RWPE2 (cell line): ENCODE results near the gene SMARCA4.

Experiments used
- ATAC-seq: fragments of 200-7000 bp; cut with Tn5 transposase; 3 replicates; pipeline ENCODE4 v1.9.1; 2021; ENCODE audit warnings: low read depth
- DNase-seq: peaks from one replicate; pipeline ENCODE4 v3.0.0-alpha.2; 2020; ENCODE audit warnings: low spot score
- H3K27ac ChIP-seq: fragments of 450-650 bp; 2 replicates; pipeline ENCODE4 v1.5.1; 2017; ENCODE audit warnings: mild to moderate bottlenecking; ENCODE audit not compliant: poor library complexity, severe bottlenecking
- H3K27me3 ChIP-seq: fragments of 250-450 bp; sonication (Bioruptor Pico); 2 replicates; pipeline ENCODE4 v1.5.1; 2021; ENCODE audit warnings: mild to moderate bottlenecking, moderate library complexity; ENCODE audit not compliant: insufficient read depth, poor library complexity, severe bottlenecking
- H3K36me3 ChIP-seq: fragments of 250-450 bp; sonication (Bioruptor Pico); 2 replicates; pipeline ENCODE4 v1.5.1; 2020; ENCODE audit warnings: low read depth, mild to moderate bottlenecking, moderate library complexity
- H3K4me1 ChIP-seq: fragments of 250-450 bp; sonication (Bioruptor Pico); 2 replicates; pipeline ENCODE4 v1.5.1; 2021; ENCODE audit warnings: mild to moderate bottlenecking, moderate library complexity; ENCODE audit not compliant: insufficient read depth, poor library complexity, severe bottlenecking
- H3K4me3 ChIP-seq: fragments of 250-450 bp; sonication (Bioruptor Pico); 2 replicates; pipeline ENCODE4 v1.5.1; 2021; ENCODE audit warnings: mild to moderate bottlenecking, moderate library complexity; ENCODE audit not compliant: severe bottlenecking
- H3K9me3 ChIP-seq: fragments of 250-450 bp; sonication (Bioruptor Pico); 2 replicates; pipeline ENCODE4 v1.5.1; 2021; ENCODE audit warnings: mild to moderate bottlenecking, moderate library complexity; ENCODE audit not compliant: severe bottlenecking
- TF ChIP-seq, protein P1 (sequence below): fragments of 450-650 bp; IDR thresholded peaks from one replicate; pipeline ENCODE4 v1.5.1; 2017; ENCODE audit warnings: mild to moderate bottlenecking, moderate library complexity; ENCODE audit not compliant: poor library complexity, severe bottlenecking

The SMARCA4 gene

DNA sequence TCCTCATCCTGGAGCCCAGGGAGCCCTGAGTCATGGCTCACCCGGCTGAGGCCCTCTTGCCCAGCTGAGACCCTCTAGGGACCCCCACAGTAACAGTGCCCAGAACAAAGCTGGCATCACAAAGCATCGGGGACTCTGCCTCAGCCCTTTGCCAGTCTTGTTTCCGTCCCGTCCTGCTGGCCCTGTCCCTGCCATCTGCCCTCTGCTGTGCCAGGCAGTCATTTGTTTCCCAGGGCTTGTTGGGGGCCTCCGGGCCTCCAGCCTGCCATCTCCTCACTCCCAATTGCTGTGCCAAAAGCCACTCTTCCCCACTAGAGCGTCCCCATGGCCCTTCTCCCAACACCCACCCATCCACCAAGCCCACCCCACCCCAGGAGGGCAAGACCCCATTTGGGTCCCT, 64.2 kb downstream of the SMARCA4 start:
- ATAC-seq, result no peak
- H3K36me3 ChIP-seq, result peaks cover 83% of the 10 kb centered on the region

DNA sequence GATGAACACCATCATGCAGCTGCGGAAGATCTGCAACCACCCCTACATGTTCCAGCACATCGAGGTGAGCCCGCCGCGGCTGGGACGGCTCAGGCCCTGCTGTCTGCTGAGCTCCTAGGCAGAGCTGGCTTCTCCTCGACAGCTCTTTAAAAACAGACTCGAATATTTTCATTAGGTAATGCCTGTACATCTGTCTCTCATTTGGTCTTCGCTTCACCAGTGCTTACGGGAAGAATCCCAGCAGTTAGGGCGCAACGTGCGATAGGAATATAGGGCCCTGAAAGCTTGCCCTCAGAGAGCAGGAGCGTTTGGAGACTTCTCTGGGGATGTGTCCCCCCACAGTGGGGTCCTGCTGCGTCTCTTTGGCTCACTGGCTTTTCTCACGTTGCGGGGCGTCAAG, 64.6 kb downstream of the SMARCA4 start:
- ATAC-seq, result no peak
- H3K4me1 ChIP-seq, result no peaks in the 10 kb centered on the region
- DNase-seq, result no peak
- peaks cover 85% of the 10 kb centered on the region for H3K36me3 ChIP-seq
- TF ChIP-seq, protein P1, sequence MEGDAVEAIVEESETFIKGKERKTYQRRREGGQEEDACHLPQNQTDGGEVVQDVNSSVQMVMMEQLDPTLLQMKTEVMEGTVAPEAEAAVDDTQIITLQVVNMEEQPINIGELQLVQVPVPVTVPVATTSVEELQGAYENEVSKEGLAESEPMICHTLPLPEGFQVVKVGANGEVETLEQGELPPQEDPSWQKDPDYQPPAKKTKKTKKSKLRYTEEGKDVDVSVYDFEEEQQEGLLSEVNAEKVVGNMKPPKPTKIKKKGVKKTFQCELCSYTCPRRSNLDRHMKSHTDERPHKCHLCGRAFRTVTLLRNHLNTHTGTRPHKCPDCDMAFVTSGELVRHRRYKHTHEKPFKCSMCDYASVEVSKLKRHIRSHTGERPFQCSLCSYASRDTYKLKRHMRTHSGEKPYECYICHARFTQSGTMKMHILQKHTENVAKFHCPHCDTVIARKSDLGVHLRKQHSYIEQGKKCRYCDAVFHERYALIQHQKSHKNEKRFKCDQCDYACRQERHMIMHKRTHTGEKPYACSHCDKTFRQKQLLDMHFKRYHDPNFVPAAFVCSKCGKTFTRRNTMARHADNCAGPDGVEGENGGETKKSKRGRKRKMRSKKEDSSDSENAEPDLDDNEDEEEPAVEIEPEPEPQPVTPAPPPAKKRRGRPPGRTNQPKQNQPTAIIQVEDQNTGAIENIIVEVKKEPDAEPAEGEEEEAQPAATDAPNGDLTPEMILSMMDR, result no peak
- H3K9me3 ChIP-seq, result no peaks in the 10 kb centered on the region
- no peak overlapping the region for H3K4me3 ChIP-seq
- no peak overlapping the region for H3K27ac ChIP-seq
- H3K27me3 ChIP-seq, result no peaks in the 10 kb centered on the region

More for the DNA sequence above, 64.2 kb downstream of the SMARCA4 start:
- H3K27ac ChIP-seq, result no peak overlapping the region
- H3K4me3 ChIP-seq, result no peak overlapping the region
- no peaks in the 10 kb centered on the region for H3K4me1 ChIP-seq
- TF ChIP-seq, protein P1, result no peak
- DNase-seq, result no peak
- H3K27me3 ChIP-seq, result no peaks in the 10 kb centered on the region
- no peaks in the 10 kb centered on the region for H3K9me3 ChIP-seq

DNA sequence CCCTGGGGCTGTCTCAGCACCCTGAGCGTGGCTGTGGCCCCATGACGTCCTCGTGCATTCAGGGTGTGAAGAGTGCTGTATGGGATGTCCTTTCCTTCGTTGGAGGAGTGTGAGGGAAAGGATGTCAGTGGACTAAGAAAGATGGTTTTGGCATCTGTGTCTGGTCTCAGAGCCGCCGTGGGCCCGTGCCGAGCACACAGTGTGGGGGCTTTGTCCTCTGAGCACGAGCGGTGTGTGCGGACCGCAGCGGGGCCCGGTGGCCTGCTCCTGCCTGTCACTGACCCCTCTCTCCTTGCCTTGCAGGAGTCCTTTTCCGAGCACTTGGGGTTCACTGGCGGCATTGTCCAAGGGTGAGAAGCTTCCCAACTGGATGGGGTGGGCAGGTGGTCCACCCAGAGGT, 65.2 kb downstream of the SMARCA4 start:
- Histone ChIP-seq H3K36me3 (peaks cover 90% of the 10 kb centered on the region), H3K9me3 (no peaks in the 10 kb centered on the region), H3K4me3 (no peak overlapping the region), H3K27ac (no peak overlapping the region), H3K27me3 (no peaks in the 10 kb centered on the region), H3K4me1 (no peaks in the 10 kb centered on the region)
- no peak for DNase-seq
- TF ChIP-seq, protein P1, result no peak
- ATAC-seq, result no peak; the same call in 2 of the 3 replicates

DNA sequence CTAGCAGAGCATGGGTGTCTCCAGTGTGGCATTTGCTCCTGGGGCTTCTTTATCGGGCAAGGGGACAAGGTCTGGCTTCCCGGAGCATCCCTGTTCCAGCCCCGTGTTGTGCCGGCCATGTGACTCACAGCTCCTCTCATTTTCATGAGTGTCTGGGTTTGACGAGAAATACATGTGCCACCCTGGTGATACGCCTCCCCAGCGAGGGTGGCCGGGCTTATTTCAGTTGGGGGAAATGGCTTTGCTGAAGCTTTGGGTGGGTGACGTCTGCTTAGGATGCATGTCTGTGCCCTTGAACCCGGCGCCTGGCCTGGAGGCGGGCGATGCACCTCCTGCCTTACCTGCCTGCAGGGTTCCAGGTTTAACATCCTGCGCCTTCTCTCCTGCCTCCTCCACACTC, 66.6 kb downstream of the SMARCA4 start:
- H3K4me3 ChIP-seq, result no peak overlapping the region
- H3K27ac ChIP-seq, result no peak overlapping the region
- DNase-seq, result no peak
- TF ChIP-seq, protein P1, result no peak
- H3K36me3 ChIP-seq, result peaks cover 88% of the 10 kb centered on the region
- no peaks in the 10 kb centered on the region for H3K4me1 ChIP-seq
- no peak for ATAC-seq
- H3K9me3 ChIP-seq, result no peaks in the 10 kb centered on the region
- H3K27me3 ChIP-seq, result no peaks in the 10 kb centered on the region

DNA sequence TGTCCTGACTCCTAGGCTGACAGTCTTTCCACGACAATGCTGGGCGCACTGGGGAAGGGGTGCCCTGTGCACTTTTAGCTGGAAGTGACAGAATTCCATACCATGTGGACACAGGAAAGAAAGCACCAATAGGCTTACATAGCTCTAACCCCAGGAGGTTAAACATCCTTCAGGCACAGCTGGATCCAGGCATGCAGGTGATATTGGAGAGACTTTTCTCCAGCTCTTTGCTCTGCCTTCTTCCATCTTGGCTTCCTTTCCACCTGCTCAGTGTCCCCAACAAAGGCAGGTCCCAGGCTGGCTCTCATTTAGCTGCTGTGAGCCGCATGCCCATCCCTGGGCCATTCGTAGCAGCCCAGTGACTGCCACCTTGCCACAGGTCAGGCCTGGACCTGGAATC, 67.3 kb downstream of the SMARCA4 start:
- Histone ChIP-seq H3K4me1 (no peaks in the 10 kb centered on the region), H3K27ac (no peak overlapping the region), H3K9me3 (no peaks in the 10 kb centered on the region), H3K36me3 (peaks cover 84% of the 10 kb centered on the region), H3K4me3 (no peak overlapping the region), H3K27me3 (no peaks in the 10 kb centered on the region)
- TF ChIP-seq, protein P1, result no peak
- DNase-seq (no peak), ATAC-seq (no peak)
